ENCODE data around the gene ASTN2.

Gene ASTN2

GRCh38 chr9:116705531-116705930 is 709.3 kb downstream of the ASTN2 start:
- Histone ChIP-seq H3K4me3 (no peak overlapping the region), H3K27me3 (no peaks in the 10 kb centered on the region), H3K36me3 (peaks cover 10 to 38% (median 23%) of the 10 kb centered on the region in 11 experiments; a peak in 21 of 22 replicates), H4K20me1 (peaks cover 0 to 26% (median 0%) of the 10 kb centered on the region in 11 experiments; a peak in 4 of 22 replicates), H3K9ac (no peak overlapping the region), H3K4me2 (no peak overlapping the region), H3K4me1 (no peaks in the 10 kb centered on the region), H3K27ac (no peak overlapping the region), H3K9me3 (replicated peaks in 1 of 11) (peaks cover 0 to 22% (median 14%) of the 10 kb centered on the region in 11 experiments; a peak in 16 of 22 replicates)
- TF ChIP-seq Cebpa-rat (IDR thresholded peaks at IDR 0.05), result no peak

- Histone ChIP-seq H4K20me1 (peaks cover 0 to 36% (median under 1%) of the 10 kb centered on the region in 11 experiments; a peak in 6 of 22 replicates), H3K27ac (no peak overlapping the region), H3K4me2 (no peak overlapping the region), H3K36me3 (peaks cover 20 to 48% (median 34%) of the 10 kb centered on the region in 11 experiments), H3K27me3 (no peaks in the 10 kb centered on the region), H3K4me3 (no peak overlapping the region), H3K9me3 (replicated peaks in 1 of 11) (peaks cover 0 to 30% (median 20%) of the 10 kb centered on the region in 11 experiments; a peak in 19 of 22 replicates), H3K4me1 (no peaks in the 10 kb centered on the region), H3K9ac (no peak overlapping the region)
- TF ChIP-seq Cebpa-rat (IDR thresholded peaks at IDR 0.05), result no peak
Observed at GRCh38 chr9:116704470-116704869, 710.4 kb downstream of the ASTN2 start.

- Histone ChIP-seq H4K20me1 (peaks cover 0 to 36% (median 4%) of the 10 kb centered on the region in 11 experiments; a peak in 8 of 22 replicates), H3K4me3 (no peak overlapping the region), H3K4me2 (no peak overlapping the region), H3K4me1 (no peaks in the 10 kb centered on the region), H3K27me3 (no peaks in the 10 kb centered on the region), H3K27ac (no peak overlapping the region), H3K36me3 (peaks cover 29 to 57% (median 42%) of the 10 kb centered on the region in 11 experiments), H3K9me3 (replicated peaks in 1 of 11) (peaks cover 0 to 37% (median 24%) of the 10 kb centered on the region in 11 experiments; a peak in 19 of 22 replicates), H3K9ac (no peak overlapping the region)
- TF ChIP-seq Cebpa-rat (IDR thresholded peaks at IDR 0.05), result no peak
Observed at GRCh38 chr9:116703634-116704033, 711.2 kb downstream of the ASTN2 start.

GRCh38 chr9:116701940-116702642 is 712.8 kb downstream of the ASTN2 start:
- Histone ChIP-seq H3K4me3 (no peak overlapping the region), H3K9ac (no peak overlapping the region), H3K27ac (no peak overlapping the region), H3K9me3 (replicated peaks in 1 of 11) (peaks cover 0 to 41% (median 24%) of the 10 kb centered on the region in 11 experiments; a peak in 19 of 22 replicates), H4K20me1 (peaks cover 0 to 36% (median 9%) of the 10 kb centered on the region in 11 experiments; a peak in 13 of 22 replicates), H3K4me2 (no peak overlapping the region), H3K36me3 (peaks cover 44 to 72% (median 58%) of the 10 kb centered on the region in 11 experiments), H3K27me3 (no peaks in the 10 kb centered on the region), H3K4me1 (no peaks in the 10 kb centered on the region)
- no peak for TF ChIP-seq Cebpa-rat (IDR thresholded peaks at IDR 0.05)

GRCh38 chr9:116700882-116701865 is 713.7 kb downstream of the ASTN2 start:
- TF ChIP-seq Cebpa-rat (IDR thresholded peaks at IDR 0.05), result no peak
- Histone ChIP-seq H3K9ac (no peak overlapping the region), H3K4me2 (no peak overlapping the region), H3K27me3 (no peaks in the 10 kb centered on the region), H3K4me3 (no peak overlapping the region), H4K20me1 (peaks cover 0 to 43% (median 9%) of the 10 kb centered on the region in 11 experiments; a peak in 14 of 22 replicates), H3K9me3 (replicated peaks in 1 of 11) (peaks cover 0 to 41% (median 24%) of the 10 kb centered on the region in 11 experiments; a peak in 19 of 22 replicates), H3K36me3 (peaks cover 44 to 76% (median 61%) of the 10 kb centered on the region in 11 experiments), H3K4me1 (peaks cover 0 to 4% (median 0%) of the 10 kb centered on the region in 10 experiments; a peak in 4 of 20 replicates), H3K27ac (no peak overlapping the region)

GRCh38 chr9:116700279-116700678 is 714.6 kb downstream of the ASTN2 start:
- TF ChIP-seq Cebpa-rat (IDR thresholded peaks at IDR 0.05), result no peak
- H3K27me3 ChIP-seq, result no peaks in the 10 kb centered on the region
- no peak overlapping the region for H3K4me3 ChIP-seq
- peaks cover 0 to 13% (median 6%) of the 10 kb centered on the region in 10 experiments; a peak in 9 of 20 replicates for H3K4me1 ChIP-seq
- H4K20me1 ChIP-seq, result peaks cover 0 to 42% (median 11%) of the 10 kb centered on the region in 11 experiments; a peak in 14 of 22 replicates
- no peak overlapping the region for H3K4me2 ChIP-seq
- peaks cover 0 to 41% (median 24%) of the 10 kb centered on the region in 11 experiments; a peak in 19 of 22 replicates for H3K9me3 ChIP-seq (replicated peaks in 1 of 11)
- H3K9ac ChIP-seq, result no peak overlapping the region
- H3K27ac ChIP-seq, result no peak overlapping the region
- H3K36me3 ChIP-seq, result peaks cover 44 to 76% (median 62%) of the 10 kb centered on the region in 11 experiments

- Histone ChIP-seq H3K9me3 (replicated peaks in 1 of 11) (peaks cover 0 to 41% (median 24%) of the 10 kb centered on the region in 11 experiments; a peak in 19 of 22 replicates), H3K9ac (no peak overlapping the region), H3K4me2 (no peak overlapping the region), H3K4me3 (no peak overlapping the region), H3K36me3 (peaks cover 44 to 90% (median 69%) of the 10 kb centered on the region in 11 experiments), H4K20me1 (peaks cover 0 to 63% (median 22%) of the 10 kb centered on the region in 11 experiments; a peak in 14 of 22 replicates), H3K4me1 (peaks cover 0 to 35% (median 11%) of the 10 kb centered on the region in 10 experiments; a peak in 10 of 20 replicates), H3K27me3 (no peaks in the 10 kb centered on the region), H3K27ac (no peak overlapping the region)
- TF ChIP-seq Cebpa-rat (IDR thresholded peaks at IDR 0.05), result no peak
Observed at GRCh38 chr9:116697887-116698286, 717.0 kb downstream of the ASTN2 start.

GRCh38 chr9:116697362-116697761 is 717.5 kb downstream of the ASTN2 start:
- peaks cover 0 to 36% (median 18%) of the 10 kb centered on the region in 11 experiments; a peak in 18 of 22 replicates for H3K9me3 ChIP-seq (replicated peaks in 1 of 11)
- TF ChIP-seq Cebpa-rat (IDR thresholded peaks at IDR 0.05), result no peak
- no peaks in the 10 kb centered on the region for H3K27me3 ChIP-seq
- peaks cover 0 to 40% (median 11%) of the 10 kb centered on the region in 10 experiments; a peak in 10 of 20 replicates for H3K4me1 ChIP-seq
- no peak overlapping the region for H3K4me2 ChIP-seq
- no peak overlapping the region for H3K9ac ChIP-seq
- no peak overlapping the region for H3K27ac ChIP-seq
- no peak overlapping the region for H3K4me3 ChIP-seq
- H4K20me1 ChIP-seq, result peaks cover 0 to 68% (median 26%) of the 10 kb centered on the region in 11 experiments; a peak in 14 of 22 replicates
- peaks cover 39 to 90% (median 63%) of the 10 kb centered on the region in 11 experiments for H3K36me3 ChIP-seq

Data from BLaER1 treated with 17β-estradiol and CSF1 and Interleukin-3, amounts not matched to agents 10 nM and 100 nM (cell line).